Measurements from ENCODE around the gene MED19.
"Not testable (repeated sequence)": the region's sequence is repeated elsewhere in the genome, so short reads cannot be mapped to it uniquely, and the experiment has no call there.

The MED19 gene

DNA sequence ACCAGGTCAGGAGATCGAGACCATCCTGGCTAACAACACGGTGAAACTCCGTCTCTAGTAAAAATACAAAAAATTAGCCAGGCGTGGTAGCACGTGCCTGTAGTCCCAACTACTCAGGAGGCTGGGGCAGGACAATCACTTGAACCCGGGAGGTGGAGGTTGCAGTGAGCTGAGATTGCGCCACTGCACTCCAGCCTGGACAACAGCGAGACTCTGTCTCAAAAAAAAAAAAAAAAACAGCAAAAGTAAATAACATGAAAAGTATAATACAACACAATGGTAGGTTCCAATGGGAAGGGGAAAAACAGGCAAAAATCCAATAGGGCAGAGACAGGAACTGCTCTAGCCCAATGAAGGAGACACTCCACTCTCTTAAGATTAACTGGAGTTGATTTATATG is 6.6 kb downstream of the MED19 start:
- not testable (repeated sequence) for FAIRE-seq; DNase-seq (ENCODE audit: low spot score)

DNA sequence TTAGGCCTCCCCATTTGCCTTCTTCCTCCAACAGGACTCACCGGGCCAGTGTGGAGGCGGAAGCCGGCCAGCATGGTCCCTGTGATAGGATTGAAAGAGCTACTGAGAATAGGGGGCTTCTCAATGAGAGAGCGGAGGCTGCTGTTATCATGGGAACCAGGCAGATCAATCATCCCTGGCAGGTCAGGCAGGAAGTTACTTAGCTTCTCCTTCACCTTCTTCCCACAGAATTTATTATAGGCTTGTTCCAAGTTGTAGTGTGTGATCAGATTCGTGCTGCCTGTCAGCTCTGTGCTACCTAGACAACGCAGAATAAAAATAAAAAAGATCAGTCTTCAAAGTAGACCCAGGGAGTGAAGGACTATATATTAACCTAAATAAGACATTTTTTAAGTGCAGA is 7.1 kb downstream of the MED19 start:
- DNase-seq (ENCODE audit: low spot score): no peak
- no peak for FAIRE-seq

DNA sequence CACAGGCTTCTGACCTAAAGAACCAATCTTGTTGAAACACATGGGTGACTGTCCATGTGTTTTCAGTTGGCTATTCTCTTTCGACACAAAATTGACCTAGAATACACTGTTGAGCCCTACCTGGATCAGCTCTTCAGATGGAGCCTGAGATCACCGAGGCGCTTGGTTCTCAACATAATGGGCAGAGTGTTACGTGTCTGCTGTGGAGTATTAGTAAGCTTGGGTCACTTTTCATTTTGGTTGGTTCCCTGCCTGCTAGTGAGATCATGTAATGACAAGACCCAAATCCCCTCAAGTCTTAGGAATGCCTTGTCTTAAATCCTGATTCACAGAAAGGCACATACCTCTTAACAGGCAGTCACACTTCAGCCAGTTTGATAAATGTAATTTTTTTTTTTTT is 8.7 kb downstream of the MED19 start:
- DNase-seq (ENCODE audit: low spot score) (no peak), FAIRE-seq (no peak)

GRCh38 chr11:57700425-57700824 is 11.6 kb downstream of the MED19 start:
- no peak for FAIRE-seq

DNA sequence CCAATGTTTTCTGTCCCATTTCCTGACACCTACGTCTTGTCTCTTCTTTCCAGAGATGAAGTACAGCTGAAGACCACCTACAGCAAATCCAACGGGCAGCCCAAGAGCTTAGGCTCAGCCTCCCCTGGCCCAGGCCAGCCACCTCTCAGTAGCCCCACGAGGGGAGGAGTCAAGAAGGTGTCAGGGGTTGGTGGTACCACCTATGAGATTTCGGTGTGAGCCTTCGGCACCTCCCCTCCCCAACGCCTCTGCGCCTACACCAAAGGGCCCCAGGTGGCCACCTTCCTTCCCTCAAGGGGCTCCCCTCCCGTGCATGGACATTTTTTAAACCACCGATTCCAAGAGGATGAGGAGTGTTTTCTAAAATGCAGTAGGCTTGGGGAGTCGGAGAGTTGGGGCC is 12.2 kb downstream of the MED19 start:
- DNase-seq (ENCODE audit: low spot score) (no peak), FAIRE-seq (no peak)

More at GRCh38 chr11:57700425-57700824, 11.6 kb downstream of the MED19 start:
- no peak for DNase-seq (ENCODE audit: low spot score)

DNA sequence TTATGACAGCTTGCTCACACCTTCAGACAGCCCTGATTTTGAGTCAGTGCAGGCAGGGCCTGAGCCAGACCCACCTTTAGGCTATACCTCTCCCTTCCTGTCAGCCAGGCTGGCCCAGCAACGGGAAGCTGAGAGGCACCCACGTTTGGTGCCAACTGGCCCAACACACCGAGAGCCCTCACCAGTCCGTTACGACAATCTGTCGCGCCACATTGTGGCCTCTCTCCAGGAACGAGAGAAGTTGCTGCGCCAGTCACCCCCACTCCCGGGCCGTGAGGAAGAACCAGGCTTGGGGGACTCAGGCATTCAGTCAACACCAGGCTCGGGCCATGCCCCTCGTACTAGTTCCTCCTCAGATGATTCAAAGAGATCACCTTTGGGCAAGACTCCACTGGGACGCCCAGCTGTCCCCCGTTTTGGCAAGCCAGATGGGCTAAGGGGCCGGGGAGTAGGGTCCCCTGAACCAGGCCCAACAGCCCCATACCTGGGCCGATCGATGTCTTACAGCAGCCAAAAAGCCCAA is 13.1 kb downstream of the MED19 start:
- FAIRE-seq: no peak
- no peak for DNase-seq (ENCODE audit: low spot score)

DNA sequence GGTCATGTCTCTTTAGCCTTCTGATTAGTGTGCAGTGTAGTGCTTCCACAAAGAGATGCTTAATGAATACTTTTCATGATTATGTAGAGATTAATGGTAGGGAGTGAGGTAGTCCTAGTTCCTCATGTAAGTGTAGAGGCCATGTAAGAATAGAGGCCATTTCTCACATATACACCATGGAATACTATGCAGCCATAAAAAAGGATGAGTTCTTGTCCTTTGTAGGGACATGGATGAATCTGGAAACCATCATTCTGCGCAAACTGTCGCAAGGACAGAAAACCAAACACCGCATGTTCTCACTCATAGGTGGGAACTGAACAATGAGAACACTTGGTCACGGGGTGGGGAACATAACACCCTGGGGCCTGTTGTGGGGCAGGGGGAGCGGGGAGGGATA is 21.5 kb downstream of the MED19 start:
- DNase-seq (ENCODE audit: low spot score); FAIRE-seq: not testable (repeated sequence)

GRCh38 chr11:57681168-57681567 is 30.8 kb downstream of the MED19 start:
- DNase-seq (ENCODE audit: low spot score) (no peak), FAIRE-seq (no peak)

- DNase-seq (ENCODE audit: low spot score) (peak; percentile 40), FAIRE-seq (peak; percentile 70)
Measured at GRCh38 chr11:57680552-57680874, 31.5 kb downstream of the MED19 start.

DNA sequence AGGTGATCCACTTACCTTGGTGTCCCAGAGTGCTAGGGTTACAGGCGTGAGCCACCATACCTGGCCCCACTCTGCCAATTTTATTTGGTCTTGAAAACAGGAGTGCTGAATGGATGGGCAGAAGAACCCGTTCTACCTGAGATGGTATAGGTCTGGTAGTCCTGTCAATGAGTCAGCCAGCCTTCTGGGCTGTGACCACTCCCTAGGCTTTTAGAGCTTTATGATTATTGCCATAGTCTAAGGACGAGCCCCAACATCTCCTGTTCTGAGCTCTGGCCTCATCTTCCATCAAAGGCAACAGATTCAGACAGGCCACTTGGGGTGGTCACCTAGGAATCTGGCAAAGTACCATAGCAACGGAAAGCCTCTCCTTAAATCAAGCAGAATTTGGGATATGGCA is 32.6 kb downstream of the MED19 start:
- FAIRE-seq (no peak), DNase-seq (ENCODE audit: low spot score) (no peak)

DNA sequence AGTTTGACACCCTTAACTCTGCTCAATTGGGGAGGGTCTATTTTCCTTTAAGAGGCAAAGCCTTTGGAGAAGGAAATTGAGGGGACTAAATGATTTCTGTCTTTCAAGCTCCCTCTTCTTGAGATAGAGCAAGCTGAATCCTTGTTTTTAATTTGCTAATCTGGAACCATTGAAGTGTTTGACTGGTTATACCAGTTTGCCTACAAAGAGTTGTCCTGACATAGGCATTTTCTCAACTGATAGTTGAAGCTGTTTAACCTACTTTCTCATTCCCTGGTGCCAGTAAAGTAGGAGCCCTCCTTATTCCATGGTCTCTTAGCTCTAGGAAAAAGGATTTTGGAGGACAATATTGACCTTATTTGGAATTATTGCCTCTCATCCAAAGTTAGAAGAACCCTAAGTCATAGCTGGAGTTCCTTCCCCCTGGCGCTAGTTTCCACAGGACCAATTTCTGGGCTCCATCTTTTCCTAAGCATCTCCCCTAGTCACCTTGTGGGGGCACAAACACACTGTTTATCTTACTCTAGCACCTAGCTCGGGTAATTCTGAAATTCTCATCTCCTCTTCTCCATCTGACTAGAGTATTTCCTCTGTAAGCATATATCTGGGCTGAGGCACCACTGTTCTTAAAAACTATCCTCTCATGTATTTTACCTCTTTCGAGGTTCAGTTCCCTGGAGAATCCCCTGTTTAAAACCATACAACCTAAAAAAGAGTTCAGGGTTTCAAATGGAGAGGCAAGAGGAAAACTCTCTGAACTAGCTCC is 36.7 kb downstream of the MED19 start:
- DNase-seq (ENCODE audit: low spot score): no peak
- no peak for FAIRE-seq

GRCh38 chr11:57674251-57674650 is 37.8 kb downstream of the MED19 start:
- FAIRE-seq: peak; percentile 93
- peak; percentile 54 for DNase-seq (ENCODE audit: low spot score)

GRCh38 chr11:57668434-57668782 is 43.6 kb downstream of the MED19 start:
- DNase-seq (ENCODE audit: low spot score) (no peak), FAIRE-seq (no peak)

DNA sequence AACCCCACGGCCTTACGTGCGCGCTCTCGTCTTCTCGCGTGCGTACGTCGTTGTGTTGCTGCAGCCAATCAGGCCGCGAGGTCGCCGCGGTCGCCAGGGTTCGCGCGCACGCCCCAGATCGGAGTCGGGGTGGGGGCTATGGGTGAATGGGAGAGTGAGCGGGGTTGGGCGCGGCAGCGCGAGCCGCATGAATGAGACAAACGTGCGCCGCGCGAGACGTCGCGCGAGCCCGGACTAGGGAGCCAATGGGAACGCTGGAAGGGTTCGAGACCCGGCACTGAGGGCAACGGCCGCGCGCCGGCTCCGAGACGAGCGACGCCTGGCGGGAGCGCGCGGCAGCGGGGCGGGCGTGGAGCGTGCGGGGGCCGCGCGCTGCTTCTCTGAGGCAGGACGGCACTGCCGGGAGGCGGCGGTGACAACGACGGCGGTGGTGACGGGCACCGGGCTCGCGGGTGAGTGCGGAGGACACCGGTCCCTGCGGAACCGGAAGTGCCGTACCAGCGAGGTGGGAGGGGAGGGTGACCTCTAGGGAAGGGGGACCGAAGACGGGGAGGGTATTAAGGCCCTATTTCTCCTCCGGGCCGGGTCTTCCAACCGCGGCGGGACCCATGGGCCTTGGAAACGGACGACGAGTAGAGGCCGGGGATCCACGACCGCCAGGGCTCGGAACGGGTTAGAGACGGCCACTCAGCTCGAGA is 44.1 kb downstream of the MED19 start, which contains the start of gene ZDHHC5:
TSS of gene ZDHHC5 (plus strand) at position 379 of the 698 bp plus-strand sequence. CDS start 4,977 bp downstream, outside the sequence.
- FAIRE-seq: peak; percentile 72
- peak; percentile 96 for DNase-seq (ENCODE audit: low spot score)

GRCh38 chr11:57667117-57667735 is 44.8 kb downstream of the MED19 start:
- FAIRE-seq (peak; percentile 87), DNase-seq (ENCODE audit: low spot score) (peak; percentile 94)

DNA sequence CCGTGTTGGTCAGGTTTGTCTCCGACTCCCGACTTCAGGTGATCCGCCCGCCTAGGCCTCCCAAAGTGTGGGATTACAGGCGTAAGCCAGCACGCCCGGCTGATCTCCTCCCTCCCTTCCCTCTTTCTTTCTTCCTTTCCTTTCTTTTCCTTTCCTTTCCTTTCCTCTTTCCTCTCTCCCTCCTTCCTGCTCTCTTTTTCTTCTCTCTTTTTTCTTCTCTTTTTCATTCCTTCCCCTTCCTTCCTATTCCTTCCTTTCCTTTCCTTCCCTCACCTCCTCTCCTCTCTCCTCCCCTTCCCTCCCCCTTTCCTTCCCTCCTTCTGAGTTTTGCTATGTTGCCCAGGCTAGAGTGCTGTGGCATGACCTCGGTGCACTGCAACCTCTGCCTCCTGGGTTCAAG is 48.0 kb downstream of the MED19 start:
- FAIRE-seq (no peak), DNase-seq (ENCODE audit: low spot score) (no peak)

- FAIRE-seq: no peak
- DNase-seq (ENCODE audit: low spot score): no peak
Measured at GRCh38 chr11:57662893-57663292, 49.1 kb downstream of the MED19 start.

- FAIRE-seq (no peak), DNase-seq (ENCODE audit: low spot score) (no peak)
Measured at GRCh38 chr11:57659669-57660068, 52.3 kb downstream of the MED19 start.

DNA sequence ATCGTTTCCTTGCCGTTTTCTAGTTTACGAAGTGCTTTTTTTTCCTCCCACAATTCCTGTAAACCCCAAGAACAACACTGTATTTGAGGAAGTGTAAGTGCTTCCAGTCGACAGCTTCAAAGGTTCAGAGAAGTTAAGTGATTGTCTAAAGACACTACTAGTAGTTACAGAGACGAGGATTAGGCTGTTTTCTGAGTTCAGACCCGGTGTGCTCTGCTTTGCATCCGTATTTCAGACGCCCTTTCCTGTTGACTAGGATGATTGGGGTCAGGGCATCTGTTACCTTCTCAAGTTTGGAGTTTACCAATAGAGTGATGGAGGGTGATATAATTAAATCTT is 54.0 kb downstream of the MED19 start:
- DNase-seq (ENCODE audit: low spot score) (no peak), FAIRE-seq (no peak)

DNA sequence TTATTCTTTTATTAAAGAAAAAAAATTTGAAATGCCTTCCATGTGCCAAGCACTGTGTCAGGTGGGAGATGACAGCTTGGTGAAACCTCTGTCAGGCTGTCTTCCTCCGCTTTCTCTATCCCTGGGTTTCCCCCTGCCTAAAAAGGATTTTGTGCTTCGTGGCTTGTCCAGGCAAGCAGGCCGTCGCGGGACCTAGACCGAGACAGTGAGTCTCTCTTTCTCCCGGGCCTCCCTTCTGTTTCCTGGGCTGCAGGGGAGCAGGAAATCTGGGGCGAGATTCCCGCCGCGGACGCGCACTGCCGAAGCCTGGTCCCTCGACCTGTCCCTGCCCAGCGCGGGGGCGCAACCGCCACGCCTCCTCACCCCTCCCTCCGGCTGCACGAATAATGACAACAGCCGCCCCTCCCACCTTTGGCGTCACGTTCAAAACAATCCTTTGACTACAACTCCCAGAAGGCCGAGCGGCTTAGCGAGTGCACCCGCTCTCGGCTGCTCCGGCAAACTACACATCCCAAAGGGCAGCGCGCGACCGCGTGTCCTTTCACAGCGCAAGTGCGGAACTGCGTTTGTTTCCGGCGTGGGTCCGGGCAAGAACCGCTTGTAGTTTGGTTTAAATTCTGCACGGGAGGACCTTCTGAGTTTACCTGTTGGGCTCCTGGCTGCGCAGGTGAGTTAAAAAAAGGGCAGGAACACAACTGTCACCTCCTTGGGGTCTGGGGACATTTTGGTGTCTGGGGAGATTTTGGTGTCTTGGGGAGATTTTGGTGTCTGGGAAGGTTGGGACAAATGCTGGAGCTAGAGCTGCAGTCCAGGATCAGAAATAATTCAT is 54.6 kb downstream of the MED19 start, which contains the start of gene CLP1:
TSS of gene CLP1 (plus strand) at position 569 of the 829 bp plus-strand sequence. CDS start 1,715 bp downstream, outside the sequence.
- FAIRE-seq: peak; percentile 77
- peak; percentile 93 for DNase-seq (ENCODE audit: low spot score)

- DNase-seq (ENCODE audit: low spot score): no peak
- no peak for FAIRE-seq
Measured at GRCh38 chr11:57656885-57657193, 55.2 kb downstream of the MED19 start.

Data from RCC 7860 (cell line).